ENCODE results near the gene ARHGAP22. TPM values are rescaled to one million over a fixed set of nuclear protein-coding genes. Genes with fewer than 3 reads are reported as not detected.
"Not testable (repeated sequence)": the region's sequence is repeated elsewhere in the genome, so short reads cannot be mapped to it uniquely, and the experiment has no call there.

Gene ARHGAP22
- total RNA-seq (2014; rRNA removed) = 255 and 312 TPM in 2 replicates
- polyA plus RNA-seq (2012) = 102 TPM

GRCh38 chr10:48604991-48605508 lies at the start of gene ARHGAP22:
TSS of gene ARHGAP22 (minus strand) at chr10:48605073. CDS start at chr10:48604796, 277 bp downstream.
- peak; percentile 81 for DNase-seq (ENCODE audit: low read depth)

GRCh38 chr10:48653944-48654698 lies 49.2 kb upstream of the ARHGAP22 start:
- peak; percentile 18 for DNase-seq (ENCODE audit: low read depth)

- no peak for DNase-seq (ENCODE audit: low read depth)
Observed at GRCh38 chr10:48653347-48653746, 48.5 kb upstream of the ARHGAP22 start.

- no peak for DNase-seq (ENCODE audit: low read depth)
Observed at GRCh38 chr10:48652344-48652743, 47.5 kb upstream of the ARHGAP22 start.

- DNase-seq (ENCODE audit: low read depth) = peak; percentile 86
Observed at GRCh38 chr10:48651839-48652238, 47.0 kb upstream of the ARHGAP22 start.

GRCh38 chr10:48651293-48651692 lies 46.4 kb upstream of the ARHGAP22 start:
- DNase-seq (ENCODE audit: low read depth) = no peak

- DNase-seq (ENCODE audit: low read depth) = peak; percentile 19
Observed at GRCh38 chr10:48649349-48649944, 44.6 kb upstream of the ARHGAP22 start.

GRCh38 chr10:48648172-48648942 lies 43.5 kb upstream of the ARHGAP22 start:
- DNase-seq (ENCODE audit: low read depth) = no peak

- not testable (repeated sequence) for DNase-seq (ENCODE audit: low read depth)
Observed at GRCh38 chr10:48647073-48647472, 42.2 kb upstream of the ARHGAP22 start.

- DNase-seq (ENCODE audit: low read depth) = no peak
Observed at GRCh38 chr10:48645600-48645999, 40.7 kb upstream of the ARHGAP22 start.

- DNase-seq (ENCODE audit: low read depth) = not testable (repeated sequence)
Observed at GRCh38 chr10:48641099-48641690, 36.3 kb upstream of the ARHGAP22 start.

GRCh38 chr10:48640326-48640725 lies 35.5 kb upstream of the ARHGAP22 start:
- DNase-seq (ENCODE audit: low read depth) = no peak

GRCh38 chr10:48639632-48640031 lies 34.8 kb upstream of the ARHGAP22 start:
- DNase-seq (ENCODE audit: low read depth) = no peak

GRCh38 chr10:48638739-48639527 lies 34.1 kb upstream of the ARHGAP22 start:
- no peak for DNase-seq (ENCODE audit: low read depth)

GRCh38 chr10:48638158-48638557 lies 33.3 kb upstream of the ARHGAP22 start:
- no peak for DNase-seq (ENCODE audit: low read depth)

GRCh38 chr10:48636901-48637300 lies 32.0 kb upstream of the ARHGAP22 start:
- no peak for DNase-seq (ENCODE audit: low read depth)

GRCh38 chr10:48636231-48636630 lies 31.4 kb upstream of the ARHGAP22 start:
- no peak for DNase-seq (ENCODE audit: low read depth)

GRCh38 chr10:48634984-48635557 lies 30.2 kb upstream of the ARHGAP22 start:
- no peak for DNase-seq (ENCODE audit: low read depth)

GRCh38 chr10:48634198-48634983 lies 29.5 kb upstream of the ARHGAP22 start:
- peak; percentile 98 for DNase-seq (ENCODE audit: low read depth)
